ENCODE results near the gene FBN3. TPM values are rescaled to one million over a fixed set of nuclear protein-coding genes. Genes with fewer than 3 reads are reported as not detected.

Gene FBN3
- total RNA-seq, 4 donors from 2014 or later = 0.02 TPM; not detected in 3

DNA sequence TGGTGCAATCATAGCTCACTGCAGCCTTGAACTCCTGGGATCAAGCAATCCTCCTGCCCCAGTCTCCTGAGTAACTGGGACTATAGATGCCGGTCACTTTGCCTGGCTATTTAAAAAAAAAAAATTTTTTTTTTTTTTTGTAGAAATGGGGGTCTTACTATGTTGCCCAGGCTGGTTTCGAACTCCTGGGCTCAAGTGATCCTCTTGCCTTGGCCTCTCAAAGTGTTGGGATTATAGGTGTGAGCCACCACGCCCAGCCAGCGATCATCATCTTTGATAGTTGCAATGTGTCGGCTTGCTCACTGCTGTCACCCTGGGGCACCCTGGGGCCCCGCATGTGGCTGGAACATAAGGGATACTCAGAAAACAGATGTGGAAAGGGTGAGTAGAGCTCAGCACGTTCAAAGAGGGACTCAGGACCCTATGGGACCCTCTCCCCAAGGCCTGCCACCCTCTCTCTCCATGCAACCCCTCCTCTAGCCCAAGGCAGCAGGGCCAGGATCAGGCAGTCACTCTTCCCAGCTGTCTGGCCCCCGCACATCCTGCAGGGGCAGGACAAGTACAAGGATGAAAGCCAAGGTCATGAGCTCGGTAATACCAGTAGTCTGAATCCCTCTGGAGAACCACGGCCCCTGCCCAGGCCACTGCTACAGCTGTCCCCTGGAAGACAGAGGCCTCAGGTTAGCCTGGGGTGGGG, 103.4 kb downstream of the FBN3 start:
- ATAC-seq = no peak
- TF ChIP-seq EP300 (IDR thresholded peaks at IDR 0.05) = no peak
- TF ChIP-seq POLR2A (IDR thresholded peaks at IDR 0.05) = no peak
- TF ChIP-seq CTCF (IDR thresholded peaks at IDR 0.05) = no peak
- Histone ChIP-seq H3K4me1 (peaks cover 0 to 11% (median 9%) of the 10 kb centered on the region in 3 donors), H3K27me3 (peaks cover 59% of the 10 kb centered on the region), H3K9me3 (no peaks in the 10 kb centered on the region), H3K4me3 (no peak overlapping the region), H3K27ac (no peak overlapping the region), H3K36me3 (no peaks in the 10 kb centered on the region)
- WGBS, 2 donors (ENCODE audit: low coverage in 1 of 2) = 72 to 83% methylated on average over 4 to 6 of the region's 10 CpGs

GRCh38 chr19:8044018-8044417, 105.4 kb downstream of the FBN3 start:
- peaks cover 56% of the 10 kb centered on the region for H3K27me3 ChIP-seq
- H3K4me1 ChIP-seq = no peaks in the 10 kb centered on the region
- TF ChIP-seq EP300 (IDR thresholded peaks at IDR 0.05) (no peak), POLR2A (IDR thresholded peaks at IDR 0.05) (no peak), CTCF (IDR thresholded peaks at IDR 0.05) (no peak), POLR2AphosphoS5 (IDR thresholded peaks at IDR 0.05) (no peak)
- ATAC-seq = no peak
- no peaks in the 10 kb centered on the region for H3K36me3 ChIP-seq
- H3K27ac ChIP-seq = no peak overlapping the region
- no peaks in the 10 kb centered on the region for H3K9me3 ChIP-seq
- H3K4me3 ChIP-seq = no peak overlapping the region
- WGBS, 2 donors (ENCODE audit: low coverage in 1 of 2) = 73 to 84% methylated on average over 6 to 9 of the region's 10 CpGs

- no peaks in the 10 kb centered on the region for H3K9me3 ChIP-seq
- no peak overlapping the region for H3K27ac ChIP-seq
- ATAC-seq = no peak
- no peak overlapping the region for H3K4me3 ChIP-seq
- TF ChIP-seq EP300 (IDR thresholded peaks at IDR 0.05) = no peak
- H3K27me3 ChIP-seq = peaks cover 56% of the 10 kb centered on the region
- no peaks in the 10 kb centered on the region for H3K4me1 ChIP-seq
- WGBS, 2 donors (ENCODE audit: low coverage in 1 of 2) = 80 to 90% methylated on average over 5 to 9 of the region's 9 CpGs
- no peaks in the 10 kb centered on the region for H3K36me3 ChIP-seq
Observed at GRCh38 chr19:8042900-8043299, 106.5 kb downstream of the FBN3 start.

- WGBS, 2 donors (ENCODE audit: low coverage in 1 of 2) = 73 to 83% methylated on average over 2 to 3 of the region's 7 CpGs
- Histone ChIP-seq H3K9me3 (no peaks in the 10 kb centered on the region), H3K27me3 (peaks cover 56% of the 10 kb centered on the region), H3K36me3 (no peaks in the 10 kb centered on the region), H3K4me3 (no peak overlapping the region), H3K4me1 (no peaks in the 10 kb centered on the region), H3K27ac (no peak overlapping the region)
- TF ChIP-seq EP300 (IDR thresholded peaks at IDR 0.05) (no peak), POLR2A (IDR thresholded peaks at IDR 0.05) (no peak), POLR2AphosphoS5 (IDR thresholded peaks at IDR 0.05) (no peak), CTCF (IDR thresholded peaks at IDR 0.05) (no peak)
- no peak for ATAC-seq
Observed at GRCh38 chr19:8041531-8041931, 107.9 kb downstream of the FBN3 start.

DNA sequence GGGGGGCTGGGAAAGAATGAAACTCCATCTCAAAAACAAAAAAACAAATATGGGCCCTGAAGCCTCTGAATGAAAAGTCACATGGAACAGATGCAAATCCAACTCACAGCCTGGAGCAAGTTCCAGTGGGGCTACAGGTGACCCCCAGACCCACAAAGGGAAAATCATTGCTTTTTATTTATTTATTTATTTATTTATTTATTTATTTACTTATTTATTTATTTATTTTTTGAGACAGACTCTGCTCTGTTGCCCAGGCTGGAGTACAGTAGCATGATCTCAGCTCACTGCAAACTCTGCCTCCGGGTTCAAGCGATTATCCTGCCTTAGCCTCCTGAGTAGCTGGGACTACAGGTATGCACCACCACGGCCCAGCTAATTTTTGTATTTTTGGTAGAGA, 110.2 kb downstream of the FBN3 start:
- no peak overlapping the region for H3K27ac ChIP-seq
- H3K4me1 ChIP-seq = no peaks in the 10 kb centered on the region
- WGBS, 2 donors (ENCODE audit: low coverage in 1 of 2) = 79 to 95% methylated on average over 3 of the region's 3 CpGs
- H3K27me3 ChIP-seq = peaks cover 50% of the 10 kb centered on the region
- TF ChIP-seq POLR2A (IDR thresholded peaks at IDR 0.05) (no peak), EP300 (IDR thresholded peaks at IDR 0.05) (no peak), POLR2AphosphoS5 (IDR thresholded peaks at IDR 0.05) (no peak), CTCF (IDR thresholded peaks at IDR 0.05) (no peak)
- ATAC-seq = no peak
- H3K9me3 ChIP-seq = no peaks in the 10 kb centered on the region
- H3K4me3 ChIP-seq = no peak overlapping the region
- no peaks in the 10 kb centered on the region for H3K36me3 ChIP-seq

All from gastroesophageal sphincter (tissue), 4 donors.